Neural progenitor cell (in vitro differentiated cells): ENCODE results near the gene FAM53B. TPM values are rescaled to one million over a fixed set of nuclear protein-coding genes. Genes with fewer than 3 reads are reported as not detected.
A peak's percentile ranks its signal among the peaks of the same experiment; 100 is the strongest.

ENCODE experiments used
- DNase-seq: peaks from one replicate; pipeline ENCODE4 v3.0.0-alpha.2; 2016; ENCODE audit warnings: low spot score
- H2AFZ ChIP-seq: fragments of 200-600 bp; sonication (generic); replicated peaks from 2 replicates; pipeline ENCODE4 v1.6.1; 2016; ENCODE audit warnings: antibody characterized with exemption
- H3F3A ChIP-seq: fragments of 200-600 bp; sonication (generic); 2 replicates; pipeline ENCODE4 v1.6.1; 2016; ENCODE audit warnings: antibody characterized with exemption, low read depth
- H3K27ac ChIP-seq: fragments of 200-600 bp; sonication (generic); 2 replicates; pipeline ENCODE4 v1.5.1; 2016; ENCODE audit warnings: mild to moderate bottlenecking
- H3K27me3 ChIP-seq: fragments of 200-600 bp; sonication (generic); 2 replicates; pipeline ENCODE4 v1.6.1; 2016; ENCODE audit warnings: mild to moderate bottlenecking, moderate library complexity
- H3K36me3 ChIP-seq: fragments of 200-600 bp; sonication (generic); 2 replicates; pipeline ENCODE4 v1.5.1; 2016
- H3K4me1 ChIP-seq: fragments of 200-600 bp; sonication (generic); 2 replicates; pipeline ENCODE4 v1.6.1; 2016; ENCODE audit warnings: mixed run types
- H3K4me2 ChIP-seq: fragments of 200-600 bp; sonication (generic); 2 replicates; pipeline ENCODE4 v1.6.1; 2016
- H3K4me3 ChIP-seq: fragments of 200-600 bp; sonication (generic); 2 replicates; pipeline ENCODE4 v1.5.1; 2016
- H3K79me2 ChIP-seq: fragments of 200-600 bp; sonication (generic); 2 replicates; pipeline ENCODE4 v1.6.1; 2016; ENCODE audit warnings: low read depth
- H3K9ac ChIP-seq: fragments of 200-600 bp; sonication (generic); 2 replicates; pipeline ENCODE4 v1.6.1; 2016
- H3K9me3 ChIP-seq: fragments of 200-600 bp; sonication (generic); 2 replicates; pipeline ENCODE4 v1.5.1; 2016; ENCODE audit warnings: low read depth
- H4K20me1 ChIP-seq: fragments of 200-600 bp; sonication (generic); 2 replicates; pipeline ENCODE4 v1.6.1; 2016; ENCODE audit warnings: low read depth
- H3K27ac Mint-ChIP-seq: 3 replicates; pipeline ENCODE4 v1.8.0; 2021; ENCODE audit warnings: mixed read lengths
- H3K27me3 Mint-ChIP-seq: 2 replicates; pipeline ENCODE4 v1.8.0; 2022; ENCODE audit warnings: low read depth, mild to moderate bottlenecking, inconsistent platforms, moderate library complexity, mixed read lengths; ENCODE audit not compliant: insufficient read depth
- H3K36me3 Mint-ChIP-seq: 3 replicates; pipeline ENCODE4 v1.8.0; 2021; ENCODE audit warnings: mixed read lengths
- H3K4me1 Mint-ChIP-seq: 3 replicates; pipeline ENCODE4 v1.8.0; 2021; ENCODE audit warnings: mixed read lengths
- H3K4me3 Mint-ChIP-seq: 3 replicates; pipeline ENCODE4 v1.8.0; 2021; ENCODE audit warnings: mild to moderate bottlenecking, moderate library complexity, mixed read lengths
- H3K9me3 Mint-ChIP-seq: 3 replicates; pipeline ENCODE4 v1.8.0; 2020; ENCODE audit warnings: mixed read lengths
- EZH2 ChIP-seq: fragments of 200-600 bp; sonication (generic); IDR thresholded peaks from 2 replicates; pipeline ENCODE4 v1.6.1; 2017; ENCODE audit warnings: antibody characterized with exemption, mild to moderate bottlenecking, moderate library complexity
- EZH2phosphoT487 ChIP-seq: fragments of 200-600 bp; sonication (generic); IDR thresholded peaks from 2 replicates; pipeline ENCODE4 v1.6.1; 2017; ENCODE audit warnings: antibody characterized with exemption
- total RNA-seq: library from RNA; depleted of rRNA; stranded (reverse); fragments of >200 nt; gene quantifications from 2 replicates; pipeline ENCODE4 v1.2.3, GENCODE V29; 2015; ENCODE audit warnings: low replicate concordance
- TF ChIP-seq, protein P1 (sequence below): fragments of 200-600 bp; sonication (generic); IDR thresholded peaks from 2 replicates; pipeline ENCODE4 v1.5.1; 2017; ENCODE audit warnings: antibody characterized with exemption, mild to moderate bottlenecking

The FAM53B gene
- total RNA-seq, 1 donor from 2014 or later = 15.3 TPM

DNA sequence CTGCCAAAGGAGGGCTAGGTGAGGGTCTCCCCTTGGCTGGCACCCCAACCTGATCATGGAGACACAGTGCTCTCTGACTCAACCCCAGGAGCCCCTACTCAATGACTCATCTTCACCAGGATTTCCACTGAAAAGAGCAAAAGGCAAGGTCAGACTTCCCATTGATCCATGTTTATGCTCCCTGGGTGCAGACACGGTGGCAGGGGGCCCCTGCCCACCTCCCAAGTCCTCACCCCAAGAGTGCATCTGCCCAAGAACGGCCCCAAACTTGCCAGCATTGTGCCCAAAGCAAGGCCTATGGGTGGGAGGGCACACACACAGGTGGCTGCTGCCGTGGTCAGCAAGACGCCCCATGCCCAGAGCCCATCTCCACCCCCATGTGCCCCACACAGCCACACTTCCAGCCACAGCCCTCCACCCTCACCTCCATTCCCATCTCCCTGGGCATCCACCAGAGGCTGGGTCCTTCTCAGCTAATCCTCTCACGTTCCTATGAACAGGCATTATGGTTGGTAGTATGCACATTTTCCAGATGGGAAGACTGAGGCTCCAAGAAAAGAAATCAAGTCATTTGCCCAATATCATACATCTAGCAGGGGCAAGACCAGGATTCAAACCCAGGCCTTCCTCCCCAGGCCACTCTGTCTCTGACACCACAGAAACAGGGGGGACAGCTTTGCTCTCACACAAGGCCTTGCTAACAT lies 31.3 kb downstream of the FAM53B start:
- Histone ChIP-seq H3K4me2 (no peak overlapping the region), H3K4me1 (peaks cover 37% of the 10 kb centered on the region), H3K9me3 (no peaks in the 10 kb centered on the region), H4K20me1 (peaks cover 93% of the 10 kb centered on the region), H3K4me3 (no peak overlapping the region), H3F3A (peaks cover 26% of the 10 kb centered on the region), H3K27me3 (no peaks in the 10 kb centered on the region), H3K27ac (no peak overlapping the region), H2AFZ (no peak overlapping the region), H3K36me3 (no peaks in the 10 kb centered on the region), H3K79me2 (peaks cover 92% of the 10 kb centered on the region), H3K9ac (no peak overlapping the region)
- Mint-ChIP-seq H3K27ac (peak overlapping the region; percentile 35), H3K9me3 (no peaks in the 10 kb centered on the region), H3K4me3 (no peak overlapping the region), H3K4me1 (peaks cover 78% of the 10 kb centered on the region), H3K27me3 (peaks cover 3% of the 10 kb centered on the region), H3K36me3 (no peaks in the 10 kb centered on the region)
- TF ChIP-seq EZH2phosphoT487 (no peak), EZH2 (no peak)
- TF ChIP-seq, protein P1, sequence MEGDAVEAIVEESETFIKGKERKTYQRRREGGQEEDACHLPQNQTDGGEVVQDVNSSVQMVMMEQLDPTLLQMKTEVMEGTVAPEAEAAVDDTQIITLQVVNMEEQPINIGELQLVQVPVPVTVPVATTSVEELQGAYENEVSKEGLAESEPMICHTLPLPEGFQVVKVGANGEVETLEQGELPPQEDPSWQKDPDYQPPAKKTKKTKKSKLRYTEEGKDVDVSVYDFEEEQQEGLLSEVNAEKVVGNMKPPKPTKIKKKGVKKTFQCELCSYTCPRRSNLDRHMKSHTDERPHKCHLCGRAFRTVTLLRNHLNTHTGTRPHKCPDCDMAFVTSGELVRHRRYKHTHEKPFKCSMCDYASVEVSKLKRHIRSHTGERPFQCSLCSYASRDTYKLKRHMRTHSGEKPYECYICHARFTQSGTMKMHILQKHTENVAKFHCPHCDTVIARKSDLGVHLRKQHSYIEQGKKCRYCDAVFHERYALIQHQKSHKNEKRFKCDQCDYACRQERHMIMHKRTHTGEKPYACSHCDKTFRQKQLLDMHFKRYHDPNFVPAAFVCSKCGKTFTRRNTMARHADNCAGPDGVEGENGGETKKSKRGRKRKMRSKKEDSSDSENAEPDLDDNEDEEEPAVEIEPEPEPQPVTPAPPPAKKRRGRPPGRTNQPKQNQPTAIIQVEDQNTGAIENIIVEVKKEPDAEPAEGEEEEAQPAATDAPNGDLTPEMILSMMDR = no peak
- DNase-seq = no peak

DNA sequence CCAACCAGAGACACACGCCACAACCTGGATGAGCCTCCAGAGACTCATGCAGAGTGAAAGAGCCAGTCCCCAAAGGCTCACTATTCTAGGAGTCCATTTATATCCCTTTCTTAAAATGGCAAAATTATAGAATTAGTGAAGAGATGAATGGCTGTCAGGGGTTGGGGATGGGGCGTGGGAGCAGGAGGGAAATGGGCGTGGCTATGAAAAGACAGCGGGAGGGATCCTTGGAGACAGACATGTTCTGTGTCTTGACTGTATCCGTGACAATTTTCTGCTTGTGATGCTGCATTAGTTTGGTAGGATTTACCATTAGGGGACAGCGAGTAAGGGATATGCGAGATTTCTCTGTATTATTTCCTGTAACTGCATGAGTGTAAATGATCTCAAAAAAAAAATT lies 33.0 kb downstream of the FAM53B start:
- Histone ChIP-seq H3K4me2 (no peak overlapping the region), H4K20me1 (peaks cover 92% of the 10 kb centered on the region), H3K36me3 (no peaks in the 10 kb centered on the region), H3F3A (peaks cover 26% of the 10 kb centered on the region), H3K27me3 (no peaks in the 10 kb centered on the region), H3K4me3 (no peak overlapping the region), H3K9me3 (no peaks in the 10 kb centered on the region), H3K4me1 (peaks cover 34% of the 10 kb centered on the region), H3K9ac (no peak overlapping the region), H3K79me2 (peaks cover 86% of the 10 kb centered on the region), H3K27ac (no peak overlapping the region), H2AFZ (no peak overlapping the region)
- Mint-ChIP-seq H3K36me3 (peaks cover 1% of the 10 kb centered on the region), H3K4me3 (no peak overlapping the region), H3K4me1 (peaks cover 68% of the 10 kb centered on the region), H3K27ac (no peak overlapping the region), H3K9me3 (no peaks in the 10 kb centered on the region), H3K27me3 (peaks cover 3% of the 10 kb centered on the region)
- no peak for DNase-seq
- TF ChIP-seq EZH2 (no peak), EZH2phosphoT487 (no peak)
- TF ChIP-seq, protein P1 = no peak

- TF ChIP-seq, protein P1 = no peak
- TF ChIP-seq EZH2 (no peak), EZH2phosphoT487 (no peak)
- Histone ChIP-seq H4K20me1 (peaks cover 84% of the 10 kb centered on the region), H3K4me1 (peaks cover 34% of the 10 kb centered on the region), H3K4me3 (no peak overlapping the region), H3K27ac (no peak overlapping the region), H3K79me2 (peaks cover 78% of the 10 kb centered on the region), H3K9ac (no peak overlapping the region), H3F3A (peaks cover 26% of the 10 kb centered on the region), H2AFZ (no peak overlapping the region), H3K4me2 (no peak overlapping the region), H3K27me3 (no peaks in the 10 kb centered on the region), H3K36me3 (no peaks in the 10 kb centered on the region), H3K9me3 (no peaks in the 10 kb centered on the region)
- no peaks in the 10 kb centered on the region for H3K9me3 Mint-ChIP-seq
- H3K4me1 Mint-ChIP-seq = peaks cover 61% of the 10 kb centered on the region
- H3K27me3 Mint-ChIP-seq = peaks cover 3% of the 10 kb centered on the region
- H3K36me3 Mint-ChIP-seq = peaks cover 1% of the 10 kb centered on the region
- no peak for DNase-seq
- H3K27ac Mint-ChIP-seq = peak overlapping the region; percentile 59
- H3K4me3 Mint-ChIP-seq = no peak overlapping the region
Observed at GRCh38 chr10:124710266-124710881, 33.8 kb downstream of the FAM53B start.
